GM21717 (cell line): Measurements from ENCODE around the gene TP53I11.

Experiments used
- ATAC-seq: cut with Tn5 transposase; IDR thresholded peaks from one replicate; pipeline ENCODE4 v1.9.1; 2021; ENCODE audit warnings: mild to moderate bottlenecking, moderate library complexity; ENCODE audit not compliant: unreplicated experiment

The TP53I11 gene

GRCh38 chr11:44979543-44980399 lies 29.1 kb upstream of the TP53I11 start:
- no peak for ATAC-seq

- ATAC-seq, result no peak
Observed at GRCh38 chr11:44978961-44979331, 28.3 kb upstream of the TP53I11 start.

- no peak for ATAC-seq
Observed at GRCh38 chr11:44978274-44978960, 27.7 kb upstream of the TP53I11 start.

- ATAC-seq, result no peak
Observed at GRCh38 chr11:44977493-44977984, 26.9 kb upstream of the TP53I11 start.

GRCh38 chr11:44976576-44976975 lies 25.9 kb upstream of the TP53I11 start:
- no peak for ATAC-seq

- ATAC-seq, result no peak
Observed at GRCh38 chr11:44974402-44975000, 23.8 kb upstream of the TP53I11 start.

GRCh38 chr11:44973632-44974401 lies 23.1 kb upstream of the TP53I11 start:
- ATAC-seq, result no peak

GRCh38 chr11:44972746-44973435 lies 22.2 kb upstream of the TP53I11 start:
- ATAC-seq, result no peak

- no peak for ATAC-seq
Observed at GRCh38 chr11:44971185-44971584, 20.5 kb upstream of the TP53I11 start.

- no peak for ATAC-seq
Observed at GRCh38 chr11:44970293-44970692, 19.6 kb upstream of the TP53I11 start.

GRCh38 chr11:44969651-44970252 lies 19.1 kb upstream of the TP53I11 start:
- no peak for ATAC-seq

GRCh38 chr11:44968510-44968909 lies 17.8 kb upstream of the TP53I11 start:
- ATAC-seq, result no peak

- no peak for ATAC-seq
Observed at GRCh38 chr11:44967930-44968496, 17.3 kb upstream of the TP53I11 start.

GRCh38 chr11:44966694-44967093 lies 16.0 kb upstream of the TP53I11 start:
- ATAC-seq, result no peak

GRCh38 chr11:44964526-44965209 lies 14.0 kb upstream of the TP53I11 start:
- no peak for ATAC-seq

- ATAC-seq, result no peak
Observed at GRCh38 chr11:44963948-44964347, 13.3 kb upstream of the TP53I11 start.

GRCh38 chr11:44963136-44963535 lies 12.5 kb upstream of the TP53I11 start:
- no peak for ATAC-seq

GRCh38 chr11:44962464-44962863 lies 11.8 kb upstream of the TP53I11 start:
- no peak for ATAC-seq

GRCh38 chr11:44960200-44960845 lies 9.6 kb upstream of the TP53I11 start:
- ATAC-seq, result no peak
